Choroid plexus epithelial cell (primary cell): Measurements from ENCODE around the gene RARA.

Experiments
- DNase-seq: peaks from one replicate; pipeline ENCODE4 v3.0.0-alpha.2; 2010; ENCODE audit warnings: low read depth
- H3K4me3 ChIP-seq: 2 replicates; pipeline ENCODE4 v1.5.1; 2011; ENCODE audit warnings: low read depth, mild to moderate bottlenecking, control low read depth, low read length, moderate library complexity
- CTCF ChIP-seq: conservative IDR thresholded peaks from 2 replicates; pipeline ENCODE4 v1.5.1; 2011; ENCODE audit warnings: low read depth, mild to moderate bottlenecking, control low read depth, inconsistent platforms, low read length, moderate library complexity

RARA gene

DNA sequence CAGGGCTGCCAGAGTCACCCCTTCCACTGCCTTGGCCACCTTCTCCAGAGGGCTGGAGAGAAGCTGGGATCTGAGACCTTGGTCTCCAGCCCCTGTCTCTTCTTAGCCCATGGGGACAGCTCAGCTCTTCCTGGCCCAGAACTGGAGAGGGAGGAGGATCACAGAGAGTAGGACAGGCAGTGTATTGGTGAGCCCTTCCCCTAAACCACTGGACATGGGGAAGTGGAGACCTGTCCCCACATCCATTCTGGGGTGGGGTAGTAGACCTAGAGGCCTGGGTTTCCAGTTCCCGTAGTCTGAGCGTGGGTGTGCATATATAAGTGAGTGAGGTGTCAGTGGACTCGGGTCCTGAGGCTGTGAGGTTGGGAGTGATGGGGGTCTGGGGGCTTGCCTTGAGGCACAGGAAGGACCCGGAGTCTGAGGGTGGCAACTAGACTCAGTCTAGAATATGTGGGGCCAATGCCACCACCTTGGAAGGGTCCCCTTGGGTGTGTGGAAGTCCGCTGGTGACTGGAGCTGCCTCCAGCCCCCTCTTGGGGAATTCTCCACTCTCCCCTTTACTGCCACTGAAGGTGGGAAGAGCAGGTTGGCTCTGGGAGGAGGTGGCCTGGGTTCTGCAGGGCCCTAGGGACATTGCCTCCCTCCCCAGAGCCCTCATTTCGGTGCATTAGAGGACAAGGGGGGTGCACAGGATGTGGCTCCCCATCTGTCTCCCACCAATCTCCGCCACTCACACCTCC, 35.6 kb downstream of the RARA start:
- peak overlapping the region; percentile 78 for H3K4me3 ChIP-seq
- DNase-seq: no peak
- no peak for TF ChIP-seq CTCF

- TF ChIP-seq CTCF: no peak
- peak; percentile 62 for DNase-seq
- peak overlapping the region; percentile 78 for H3K4me3 ChIP-seq
Measured at GRCh38 chr17:40345161-40345993, 36.4 kb downstream of the RARA start.

GRCh38 chr17:40345994-40346764, 37.2 kb downstream of the RARA start:
- no peak for TF ChIP-seq CTCF
- peak overlapping the region; percentile 78 for H3K4me3 ChIP-seq
- DNase-seq: no peak

DNA sequence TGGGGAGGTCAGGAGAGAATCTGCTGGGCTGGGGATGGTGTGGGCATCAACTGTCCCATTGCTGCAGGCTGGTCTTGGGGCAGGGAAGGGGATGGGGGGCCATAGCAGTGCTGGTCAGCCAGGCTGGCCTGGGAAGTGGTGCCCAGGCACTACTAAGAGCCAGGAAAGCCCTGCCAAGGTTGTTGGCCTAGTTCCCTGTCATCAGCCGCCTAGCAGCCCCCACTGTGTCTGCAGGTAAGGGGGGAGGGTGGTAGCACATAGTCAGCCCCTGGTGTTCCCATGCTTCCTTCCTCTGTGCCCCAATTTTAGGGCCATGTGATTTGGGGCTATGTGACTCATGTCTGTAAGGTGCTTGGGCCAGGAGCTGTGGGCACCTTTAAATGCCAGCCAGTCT, 37.8 kb downstream of the RARA start:
- no peak overlapping the region for H3K4me3 ChIP-seq
- no peak for TF ChIP-seq CTCF
- DNase-seq: no peak

GRCh38 chr17:40347319-40348135, 38.5 kb downstream of the RARA start:
- DNase-seq: no peak
- no peak overlapping the region for H3K4me3 ChIP-seq
- TF ChIP-seq CTCF: no peak

DNA sequence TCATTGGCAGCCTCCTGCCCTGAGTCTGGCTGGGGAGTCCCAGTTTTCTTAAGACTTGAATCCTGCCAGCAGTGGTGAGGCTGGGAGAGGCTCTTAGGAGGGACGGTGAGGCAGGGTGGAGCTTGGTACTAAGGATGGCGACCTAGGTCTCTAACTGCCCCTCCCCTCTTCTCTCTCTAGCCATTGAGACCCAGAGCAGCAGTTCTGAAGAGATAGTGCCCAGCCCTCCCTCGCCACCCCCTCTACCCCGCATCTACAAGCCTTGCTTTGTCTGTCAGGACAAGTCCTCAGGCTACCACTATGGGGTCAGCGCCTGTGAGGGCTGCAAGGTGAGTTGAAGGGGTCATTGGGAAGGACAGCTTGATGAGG, 39.1 kb downstream of the RARA start:
- H3K4me3 ChIP-seq: no peak overlapping the region
- no peak for DNase-seq
- no peak for TF ChIP-seq CTCF
